ENCODE results near the gene ARIH2. TPM values are rescaled to one million over a fixed set of nuclear protein-coding genes. Genes with fewer than 3 reads are reported as not detected.

ARIH2 gene
- polyA plus RNA-seq, 3 donors from 2014 or later = 171 to 224 (median 177) TPM

DNA sequence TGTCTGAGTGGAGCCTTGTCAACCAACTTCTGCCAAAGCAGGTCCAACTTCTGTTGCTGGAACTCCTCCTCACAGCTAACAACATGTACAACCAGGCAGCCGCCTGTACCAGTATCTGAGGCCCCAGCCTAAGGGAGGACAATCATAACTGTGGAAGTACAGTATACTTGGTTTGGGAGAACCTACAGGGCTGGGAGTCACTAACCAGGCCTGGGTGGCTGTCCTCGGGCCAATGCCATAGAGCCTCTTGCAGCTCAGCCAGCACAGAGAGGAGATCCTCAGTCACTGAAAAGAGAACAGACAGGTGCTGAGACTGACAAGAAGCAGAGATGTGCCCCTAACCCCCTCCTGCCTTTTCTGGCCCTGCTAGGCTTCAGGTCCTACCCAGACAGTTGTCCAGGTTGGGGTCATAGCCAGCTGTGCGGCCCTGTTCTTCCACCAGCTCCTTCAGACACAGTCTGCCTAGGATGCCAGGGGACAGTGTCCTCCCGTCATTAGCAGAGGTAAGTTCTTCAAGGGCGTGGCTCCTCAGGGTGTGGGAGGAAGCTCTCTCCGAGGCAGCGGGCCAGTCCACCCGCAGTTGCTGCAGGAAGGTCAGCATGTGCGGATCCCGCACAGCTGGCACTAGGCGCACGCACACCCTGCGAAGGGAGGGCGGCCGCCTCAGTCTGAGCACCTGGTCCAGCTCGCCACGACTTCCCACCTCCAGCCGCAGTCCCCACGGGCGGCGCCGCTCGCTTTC is 98.8 kb downstream of the ARIH2 start:
- no peak for DNase-seq
- H3K27ac Mint-ChIP-seq = peak overlapping the region in 5 of 6 donors; percentile 40 to 71 (median 58)

DNA sequence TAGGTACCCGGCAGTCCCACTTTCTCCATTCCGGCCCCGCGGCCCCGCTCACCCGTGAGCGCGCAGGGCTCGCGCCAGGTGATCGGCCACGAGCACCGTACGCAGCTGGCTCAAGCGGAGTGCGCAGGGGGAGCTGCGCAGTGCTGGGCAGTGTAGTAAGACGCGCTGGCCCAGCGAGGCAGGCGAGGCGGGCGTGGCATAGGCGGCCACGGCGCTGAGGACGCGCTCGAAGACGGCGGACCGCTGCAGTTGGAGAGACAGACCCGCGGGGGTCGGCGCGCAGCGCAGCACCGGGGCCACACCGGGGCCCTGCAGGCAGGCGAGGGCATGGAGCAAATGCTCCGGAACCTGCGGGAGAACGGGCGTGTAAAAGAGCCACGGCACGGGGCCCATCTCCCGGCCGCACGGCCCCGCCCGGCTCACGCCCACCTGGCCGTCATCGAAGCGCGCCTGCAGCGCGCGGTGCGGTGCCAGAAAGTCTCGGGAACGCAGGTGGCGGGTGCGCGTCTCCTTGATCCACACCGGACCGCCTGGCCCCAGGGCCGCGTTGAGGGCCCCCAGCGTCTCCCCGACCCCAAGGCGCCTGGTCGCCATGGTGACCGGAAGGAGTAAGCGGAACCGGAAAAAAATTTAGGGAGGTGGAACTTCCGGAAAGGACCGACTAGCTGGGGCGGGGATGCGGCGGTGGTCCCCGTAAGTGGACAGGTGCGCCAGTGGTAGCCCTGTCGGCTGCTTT is 99.5 kb downstream of the ARIH2 start, which contains the start of gene DALRD3:
Gene DALRD3 (minus strand): TSS at position 610 of the 736 bp plus-strand sequence. CDS start 16 bp downstream, at position 594.
- peaks cover 36 to 40% of the 10 kb centered on the region in 2 donors for H3K4me1 Mint-ChIP-seq
- peak; percentile 70 to 71 (median 70) for DNase-seq
- peaks cover 5 to 13% (median 6%) of the 10 kb centered on the region in 3 donors for H3K27me3 Mint-ChIP-seq (ENCODE audit: low read depth in 3 of 3)
- no peaks in the 10 kb centered on the region for H3K9me3 Mint-ChIP-seq
- H3K4me3 Mint-ChIP-seq = peak within 1 kb of the TSS; percentile 89 to 97 (median 91)
- H3K27ac Mint-ChIP-seq = peak within 1 kb of the TSS; percentile 79 to 93 (median 91)
- peaks cover 0 to 5% (median 3%) of the 10 kb centered on the region in 3 donors for H3K36me3 Mint-ChIP-seq

More for the DNA sequence above, 98.8 kb downstream of the ARIH2 start:
- Mint-ChIP-seq H3K4me1 (peaks cover 32 to 33% of the 10 kb centered on the region in 2 donors), H3K9me3 (no peaks in the 10 kb centered on the region), H3K4me3 (peak overlapping the region; percentile 74 to 97 (median 89)), H3K27me3 (ENCODE audit: low read depth in 3 of 3) (peaks cover 4 to 11% (median 6%) of the 10 kb centered on the region in 3 donors), H3K36me3 (peaks cover 0 to 5% (median 3%) of the 10 kb centered on the region in 3 donors)

DNA sequence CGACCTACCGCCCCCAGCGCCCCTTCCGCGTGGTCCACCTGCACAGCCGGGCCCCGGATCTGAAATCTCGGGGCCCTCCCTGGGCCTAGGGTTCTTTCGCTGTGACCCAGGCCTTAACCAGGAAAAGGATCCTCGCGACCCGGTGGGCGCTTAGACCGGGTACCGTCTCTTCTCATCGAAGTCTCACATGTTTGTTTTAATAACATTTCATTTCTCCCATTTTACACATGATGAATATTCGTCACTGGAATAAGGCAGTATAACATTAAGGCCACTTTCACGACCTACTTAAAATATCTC is 100.0 kb downstream of the ARIH2 start:
- H3K9me3 Mint-ChIP-seq = no peaks in the 10 kb centered on the region
- peak overlapping the region; percentile 89 to 97 (median 91) for H3K4me3 Mint-ChIP-seq
- peaks cover 0 to 5% (median 3%) of the 10 kb centered on the region in 3 donors for H3K36me3 Mint-ChIP-seq
- no peak for DNase-seq
- peak overlapping the region; percentile 79 to 93 (median 91) for H3K27ac Mint-ChIP-seq
- H3K4me1 Mint-ChIP-seq = peaks cover 39 to 43% of the 10 kb centered on the region in 2 donors
- H3K27me3 Mint-ChIP-seq (ENCODE audit: low read depth in 3 of 3) = peaks cover 6 to 13% (median 6%) of the 10 kb centered on the region in 3 donors

DNA sequence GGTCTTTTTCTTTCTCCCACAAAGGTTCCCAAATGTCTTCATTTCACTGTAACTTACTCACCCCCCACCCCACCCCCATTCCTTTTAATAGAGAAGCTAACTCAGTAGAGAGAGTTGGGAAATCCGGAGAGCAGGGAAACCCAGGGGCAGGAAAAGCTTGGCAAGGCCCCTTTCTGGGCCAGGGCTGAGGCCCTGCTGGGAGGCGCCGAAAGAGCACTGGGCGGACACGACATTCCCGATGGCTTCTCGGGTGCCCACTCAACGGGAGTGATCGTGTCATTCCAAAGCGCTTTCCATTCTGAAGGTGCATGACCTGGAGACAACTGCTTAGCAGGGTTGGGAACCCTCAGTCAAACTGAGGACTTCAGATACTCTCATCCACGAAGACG is 101.3 kb downstream of the ARIH2 start:
- Mint-ChIP-seq H3K9me3 (no peaks in the 10 kb centered on the region), H3K27me3 (ENCODE audit: low read depth in 3 of 3) (peaks cover 6 to 16% (median 6%) of the 10 kb centered on the region in 3 donors), H3K27ac (peak overlapping the region; percentile 69 to 91 (median 84)), H3K4me1 (peaks cover 39 to 47% of the 10 kb centered on the region in 2 donors), H3K36me3 (peaks cover 0 to 12% (median under 1%) of the 10 kb centered on the region in 3 donors), H3K4me3 (peak overlapping the region; percentile 82 to 97 (median 90))
- no peak for DNase-seq

DNA sequence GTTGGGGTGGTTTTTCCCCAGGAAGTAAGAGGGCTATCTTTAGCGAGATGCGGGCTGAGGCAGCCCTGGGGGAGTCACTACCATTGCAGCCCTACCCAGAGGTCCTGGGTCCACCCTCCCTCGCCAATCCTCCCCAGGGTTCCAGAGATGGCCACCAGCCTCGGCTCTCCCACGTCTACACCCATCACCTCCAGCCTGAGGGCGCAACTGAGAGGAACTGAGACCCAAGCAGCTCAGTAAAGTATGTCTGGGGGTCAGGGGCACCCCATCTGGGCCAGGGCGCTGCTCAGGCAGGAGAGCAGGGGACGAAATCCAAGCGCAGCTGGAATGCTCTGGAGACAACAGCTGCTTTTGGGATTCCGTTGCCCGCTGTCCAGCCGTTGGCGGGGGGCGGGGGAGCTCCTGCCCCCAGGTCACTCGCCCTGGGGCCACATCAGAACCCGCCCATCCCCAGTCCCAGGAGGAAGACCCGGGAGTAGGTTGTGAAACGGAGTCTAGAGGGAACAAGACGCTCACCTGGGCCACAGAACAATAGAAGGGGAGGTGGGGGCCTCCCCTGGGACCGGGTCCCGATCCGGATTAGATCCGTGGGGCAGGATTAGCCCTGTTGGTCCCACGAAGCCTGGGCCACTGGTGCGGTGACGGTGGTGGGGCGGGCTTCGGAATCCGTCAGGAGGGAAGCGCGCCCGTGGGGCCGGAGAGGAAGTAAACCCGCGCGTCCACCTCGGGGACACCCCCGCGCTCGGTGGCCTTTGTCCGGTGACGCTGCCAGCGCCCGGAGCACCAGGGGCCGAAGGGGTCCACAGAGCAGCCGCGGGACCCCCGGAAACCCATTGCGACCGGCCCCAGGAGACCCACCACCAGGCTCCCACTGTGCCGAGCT is 101.9 kb downstream of the ARIH2 start:
- peaks cover 6 to 16% (median 6%) of the 10 kb centered on the region in 3 donors for H3K27me3 Mint-ChIP-seq (ENCODE audit: low read depth in 3 of 3)

DNA sequence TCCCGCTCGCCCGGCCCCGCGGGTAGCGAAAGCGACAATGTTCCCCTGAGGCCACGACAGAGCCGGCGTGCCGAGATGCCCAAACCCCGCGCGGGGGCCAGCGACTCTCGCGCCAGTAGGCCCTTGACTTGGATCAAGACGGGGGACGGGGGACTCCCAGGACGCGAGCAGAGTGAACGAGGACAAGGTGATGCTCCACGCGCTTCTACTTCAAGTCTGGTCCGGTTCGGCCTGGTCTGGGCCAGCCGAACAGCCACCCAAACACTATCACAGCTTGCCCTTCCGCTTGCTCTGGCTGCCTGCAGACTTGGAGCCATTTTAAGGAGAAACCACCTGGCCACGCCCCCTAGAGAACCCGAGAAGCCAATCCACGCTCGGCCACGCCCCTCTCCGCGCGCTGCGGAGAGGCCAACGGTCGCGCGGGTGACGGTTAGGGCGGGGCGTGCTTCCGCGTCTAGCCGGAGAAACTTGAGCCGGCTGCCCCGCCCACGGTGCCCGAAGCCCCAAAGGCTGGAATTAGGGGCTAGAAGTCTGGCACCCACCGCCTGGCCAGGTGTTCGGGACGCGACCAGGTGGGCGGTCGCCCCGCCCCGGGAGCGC is 102.7 kb downstream of the ARIH2 start:
- Mint-ChIP-seq H3K36me3 (peaks cover 0 to 14% (median 0%) of the 10 kb centered on the region in 3 donors), H3K27ac (peak overlapping the region; percentile 91 to 98 (median 96)), H3K4me1 (peaks cover 38 to 47% of the 10 kb centered on the region in 2 donors), H3K4me3 (peak overlapping the region; percentile 90 to 99 (median 97)), H3K9me3 (no peaks in the 10 kb centered on the region), H3K27me3 (ENCODE audit: low read depth in 3 of 3) (peaks cover 6 to 16% (median 6%) of the 10 kb centered on the region in 3 donors)
- DNase-seq = peak; percentile 99

More for the DNA sequence above, 101.9 kb downstream of the ARIH2 start:
- DNase-seq = no peak
- peaks cover 40 to 47% of the 10 kb centered on the region in 2 donors for H3K4me1 Mint-ChIP-seq
- H3K4me3 Mint-ChIP-seq = peak overlapping the region; percentile 90 to 99 (median 97)
- peaks cover 0 to 12% (median 0%) of the 10 kb centered on the region in 3 donors for H3K36me3 Mint-ChIP-seq
- peak overlapping the region; percentile 69 to 97 (median 89) for H3K27ac Mint-ChIP-seq
- no peaks in the 10 kb centered on the region for H3K9me3 Mint-ChIP-seq

DNA sequence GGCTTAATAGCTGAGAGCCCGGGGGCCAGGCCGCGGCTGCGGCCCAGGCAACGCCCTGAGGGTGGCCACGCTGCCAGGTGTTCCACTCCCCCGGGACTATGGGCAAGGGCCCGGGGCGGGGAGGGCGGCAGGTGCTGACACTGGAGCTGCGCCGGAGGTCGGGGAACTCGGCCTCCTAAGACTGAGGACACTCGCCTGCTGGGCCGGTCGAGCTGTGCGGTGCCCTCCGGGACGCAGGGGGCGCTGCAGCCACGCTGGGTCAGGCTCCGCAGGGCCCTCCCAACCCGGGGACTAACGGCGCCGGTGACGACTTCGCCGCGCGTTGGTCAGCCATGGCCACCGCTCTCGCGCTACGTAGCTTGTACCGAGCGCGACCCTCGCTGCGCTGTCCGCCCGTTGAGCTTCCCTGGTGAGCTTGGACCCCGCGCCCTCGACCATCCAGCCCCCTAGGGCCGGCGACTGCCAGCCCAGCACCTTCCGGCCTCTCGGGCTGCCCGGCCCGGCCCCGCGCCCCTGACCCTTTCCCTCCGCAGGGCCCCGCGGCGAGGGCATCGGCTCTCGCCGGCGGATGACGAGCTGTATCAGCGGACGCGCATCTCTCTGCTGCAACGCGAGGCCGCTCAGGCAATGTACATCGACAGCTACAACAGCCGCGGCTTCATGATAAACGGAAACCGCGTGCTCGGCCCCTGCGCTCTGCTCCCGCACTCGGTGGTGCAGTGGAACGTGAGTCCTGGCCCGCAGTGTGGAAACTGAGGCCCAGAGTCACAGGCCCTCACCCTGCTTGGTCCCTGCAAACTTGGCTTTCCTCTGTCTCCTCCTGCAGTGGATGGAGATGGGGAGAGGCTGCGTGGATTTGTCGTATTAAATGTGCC is 103.4 kb downstream of the ARIH2 start, which contains the start of gene NDUFAF3:
Gene NDUFAF3 (plus strand): TSS at position 309 of the 875 bp plus-strand sequence. CDS start 24 bp downstream, at position 333.
- DNase-seq = peak; percentile 90 to 91 (median 91)
- Mint-ChIP-seq H3K27me3 (ENCODE audit: low read depth in 3 of 3) (peaks cover 6 to 16% (median 6%) of the 10 kb centered on the region in 3 donors), H3K4me3 (peak within 1 kb of the TSS; percentile 92 to 99 (median 97)), H3K4me1 (peaks cover 40 to 47% of the 10 kb centered on the region in 2 donors), H3K36me3 (peaks cover 0 to 14% (median 0%) of the 10 kb centered on the region in 3 donors), H3K27ac (peak within 1 kb of the TSS; percentile 91 to 98 (median 96)), H3K9me3 (no peaks in the 10 kb centered on the region)

DNA sequence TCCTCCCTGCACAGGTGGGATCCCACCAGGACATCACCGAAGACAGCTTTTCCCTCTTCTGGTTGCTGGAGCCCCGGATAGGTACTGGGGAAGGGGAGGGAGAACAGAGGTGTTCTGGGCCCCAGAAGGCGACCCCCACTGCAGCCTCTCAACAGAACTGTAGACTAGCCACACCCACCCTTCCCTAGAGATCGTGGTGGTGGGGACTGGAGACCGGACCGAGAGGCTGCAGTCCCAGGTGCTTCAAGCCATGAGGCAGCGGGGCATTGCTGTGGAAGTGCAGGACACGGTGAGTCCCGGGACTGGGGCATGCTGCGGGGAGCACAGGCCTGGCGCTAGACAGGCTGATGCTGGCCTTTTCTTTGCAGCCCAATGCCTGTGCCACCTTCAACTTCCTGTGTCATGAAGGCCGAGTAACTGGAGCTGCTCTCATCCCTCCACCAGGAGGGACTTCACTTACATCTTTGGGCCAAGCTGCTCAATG is 104.1 kb downstream of the ARIH2 start:
- H3K9me3 Mint-ChIP-seq = no peaks in the 10 kb centered on the region
- H3K36me3 Mint-ChIP-seq = peaks cover 0 to 14% (median 0%) of the 10 kb centered on the region in 3 donors
- peaks cover 44 to 47% of the 10 kb centered on the region in 2 donors for H3K4me1 Mint-ChIP-seq
- no peak for DNase-seq
- H3K27me3 Mint-ChIP-seq (ENCODE audit: low read depth in 3 of 3) = peaks cover 5 to 16% (median 6%) of the 10 kb centered on the region in 3 donors
- peak overlapping the region; percentile 91 to 97 (median 94) for H3K4me3 Mint-ChIP-seq
- H3K27ac Mint-ChIP-seq = peak overlapping the region; percentile 91 to 98 (median 96)

DNA sequence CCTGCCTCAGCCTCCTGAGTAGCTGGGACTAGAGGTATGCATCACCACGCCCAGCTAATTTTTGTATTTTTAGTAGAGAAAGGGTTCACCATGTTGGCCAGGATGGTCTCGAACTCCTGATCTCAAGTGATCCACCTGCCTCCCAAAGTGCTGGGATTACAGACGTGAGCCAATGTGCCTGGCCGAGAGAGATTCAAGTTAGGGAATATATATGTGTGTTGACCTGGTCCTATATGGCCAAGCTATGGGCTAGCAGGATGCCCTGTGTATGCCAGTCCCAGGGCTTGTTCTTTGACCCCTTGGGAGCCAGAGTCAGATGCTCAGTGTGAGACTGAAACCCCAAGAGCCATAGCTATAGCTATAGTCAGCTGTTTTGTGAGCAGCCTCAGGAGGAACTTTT is 105.1 kb downstream of the ARIH2 start:
- Mint-ChIP-seq H3K36me3 (peaks cover 0 to 14% (median 0%) of the 10 kb centered on the region in 3 donors), H3K9me3 (no peaks in the 10 kb centered on the region), H3K4me3 (peak overlapping the region; percentile 33 to 97 (median 91)), H3K27me3 (ENCODE audit: low read depth in 3 of 3) (peaks cover 6 to 19% (median 8%) of the 10 kb centered on the region in 3 donors), H3K4me1 (peaks cover 49 to 54% of the 10 kb centered on the region in 2 donors), H3K27ac (peak overlapping the region in 5 of 6 donors; percentile 14 to 81 (median 32))
- DNase-seq = no peak

DNA sequence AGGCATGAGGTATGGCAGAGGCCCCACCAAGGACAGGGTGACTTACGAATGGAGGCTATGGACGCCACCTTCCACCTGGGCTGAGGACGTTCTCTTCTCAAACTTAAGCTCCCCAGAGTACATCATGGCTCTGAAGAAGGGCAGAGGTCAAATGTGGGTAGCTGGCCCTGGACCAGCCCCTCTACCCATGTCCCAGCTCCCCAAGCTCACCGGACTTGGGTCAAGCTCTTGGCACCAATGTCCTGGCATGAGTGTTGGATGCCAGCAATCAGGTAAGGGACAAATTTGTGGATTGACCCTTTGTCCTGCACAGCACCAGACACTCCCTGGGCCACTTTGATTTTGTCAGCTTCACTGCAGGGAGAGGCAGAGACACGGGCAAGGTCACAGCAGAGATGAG is 105.8 kb downstream of the ARIH2 start:
- no peak for DNase-seq
- Mint-ChIP-seq H3K9me3 (no peaks in the 10 kb centered on the region), H3K36me3 (peaks cover 0 to 14% (median 0%) of the 10 kb centered on the region in 3 donors), H3K4me3 (peak overlapping the region in 1 of 5 donors; percentile 33), H3K27me3 (ENCODE audit: low read depth in 3 of 3) (peaks cover 11 to 23% (median 12%) of the 10 kb centered on the region in 3 donors), H3K4me1 (peaks cover 53 to 58% of the 10 kb centered on the region in 2 donors), H3K27ac (peak overlapping the region in 1 of 6 donors; percentile 16)

DNA sequence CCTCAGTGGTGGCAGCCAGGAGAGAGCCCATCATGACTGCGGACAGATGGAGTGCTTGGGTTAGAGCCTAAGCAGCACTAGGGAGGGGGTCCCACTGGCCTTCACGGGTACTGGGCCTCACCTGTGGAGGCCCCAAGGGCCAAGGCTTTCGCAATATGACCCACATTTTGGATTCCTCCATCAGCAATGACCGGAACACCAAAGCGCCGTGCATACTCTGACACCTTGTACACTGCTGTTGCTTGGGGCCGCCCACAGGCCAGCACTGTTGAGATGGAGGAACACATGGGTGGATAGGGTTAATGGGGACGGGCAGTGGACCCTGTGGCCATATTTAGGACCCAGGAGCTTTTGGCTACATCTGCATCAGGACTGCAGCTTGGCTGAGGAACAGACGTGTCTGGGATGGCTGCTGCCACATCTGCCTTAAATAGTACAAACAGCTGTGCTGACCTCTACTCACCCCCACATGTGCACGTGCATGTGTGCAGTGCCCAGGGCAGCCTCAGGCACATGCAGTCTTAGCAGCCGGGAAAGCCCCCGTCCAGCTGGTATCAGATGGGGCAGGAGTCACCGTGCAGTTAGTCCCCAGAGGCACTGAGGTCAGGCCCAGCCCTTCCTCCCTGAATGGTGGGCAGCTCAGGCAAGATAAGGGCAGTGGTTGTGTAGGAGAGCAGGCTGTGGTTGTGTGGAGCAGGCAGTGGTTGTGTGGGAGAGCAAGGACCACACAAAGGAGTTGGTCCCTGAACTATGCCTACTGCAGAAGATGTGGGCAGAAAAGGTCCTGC is 106.6 kb downstream of the ARIH2 start:
- Mint-ChIP-seq H3K4me1 (peaks cover 51 to 56% of the 10 kb centered on the region in 2 donors), H3K36me3 (peaks cover 0 to 14% (median 0%) of the 10 kb centered on the region in 3 donors), H3K9me3 (no peaks in the 10 kb centered on the region), H3K27ac (peak overlapping the region in 3 of 6 donors; percentile 53 to 84 (median 67)), H3K4me3 (peak overlapping the region in 2 of 5 donors; percentile 11 to 33), H3K27me3 (ENCODE audit: low read depth in 3 of 3) (peaks cover 11 to 24% (median 15%) of the 10 kb centered on the region in 3 donors)
- no peak for DNase-seq

Measured in immature natural killer cell (primary cell).